COLO829 (cell line): ENCODE results near the gene CPLX3.

Source experiments
- DNase-seq: peaks from one replicate; pipeline ENCODE4 v3.0.0; 2012; ENCODE audit warnings: low spot score

CPLX3 gene

DNA sequence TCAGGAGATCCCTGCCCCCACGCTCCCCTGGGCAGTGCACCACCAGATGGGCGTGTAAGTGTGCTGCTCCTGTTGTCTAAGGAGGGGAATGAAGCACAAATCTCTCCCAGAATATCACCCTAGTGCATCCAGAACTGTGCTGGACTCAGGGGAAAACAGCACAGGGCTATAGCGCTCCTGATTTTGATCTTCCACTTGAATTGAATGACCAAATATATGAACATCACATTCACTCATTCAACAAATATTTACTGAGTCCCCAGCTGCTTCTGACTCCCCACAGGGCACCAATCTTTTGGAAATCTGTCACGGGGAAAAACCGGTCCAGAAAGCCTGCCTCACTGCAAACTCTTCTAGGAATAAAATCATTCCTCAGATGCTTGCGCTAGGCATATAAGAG is 2.4 kb downstream of the CPLX3 start:
- DNase-seq, result no peak

DNA sequence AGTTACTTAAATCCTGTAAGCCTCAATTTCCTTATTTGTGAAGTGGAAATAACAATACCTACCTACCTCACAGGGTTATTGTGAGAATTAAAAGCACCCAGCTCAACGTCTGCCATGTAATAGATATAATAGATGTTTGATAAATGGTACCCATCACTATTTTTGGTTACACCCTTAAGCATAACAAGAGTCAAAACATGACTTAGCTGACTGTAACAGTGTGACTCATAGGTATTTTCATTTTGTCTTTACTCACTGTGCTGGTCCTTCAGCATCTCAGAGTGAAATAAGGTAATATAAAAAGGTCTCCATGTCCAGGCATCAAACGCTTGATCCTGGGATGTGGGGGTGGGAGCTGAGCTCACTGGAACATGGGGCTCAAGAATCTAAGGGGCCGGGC is 3.1 kb downstream of the CPLX3 start:
- no peak for DNase-seq

DNA sequence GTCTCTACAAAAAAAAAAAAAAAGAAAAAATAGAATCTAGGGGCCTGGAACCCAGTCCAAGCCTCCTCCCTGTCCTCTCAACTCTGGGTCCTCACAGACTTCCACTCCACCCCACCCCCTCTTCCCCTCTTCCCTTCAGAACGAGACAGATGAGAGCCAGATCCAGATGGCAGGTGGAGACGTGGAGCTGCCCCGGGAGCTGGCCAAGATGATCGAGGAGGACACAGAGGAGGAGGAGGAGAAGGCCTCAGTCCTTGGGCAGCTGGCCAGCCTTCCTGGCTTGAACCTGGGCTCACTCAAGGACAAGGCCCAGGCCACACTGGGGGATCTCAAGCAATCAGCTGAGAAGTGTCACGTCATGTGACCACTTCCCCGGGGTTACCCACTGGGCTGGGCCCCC is 3.6 kb downstream of the CPLX3 start:
- DNase-seq, result no peak

DNA sequence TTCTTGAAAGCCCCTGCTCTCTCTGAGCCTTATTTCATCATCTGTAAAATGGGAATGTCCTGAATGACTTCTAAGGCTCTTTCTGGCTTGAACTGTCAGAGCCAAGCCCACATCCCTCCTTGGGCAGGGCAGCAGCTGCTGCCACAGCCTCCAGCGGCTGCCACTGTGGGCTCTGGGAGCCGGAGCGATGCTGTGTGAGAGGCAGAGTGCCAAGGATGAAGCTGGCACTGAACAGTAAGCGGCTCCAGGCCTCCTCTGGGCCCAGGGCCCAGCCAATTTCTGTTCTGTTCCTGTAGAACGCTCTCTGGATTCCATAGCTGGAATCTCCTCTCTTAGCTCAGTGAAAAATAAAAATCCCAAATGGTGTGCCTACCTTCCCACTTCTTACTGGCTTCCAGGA is 4.4 kb downstream of the CPLX3 start:
- no peak for DNase-seq

DNA sequence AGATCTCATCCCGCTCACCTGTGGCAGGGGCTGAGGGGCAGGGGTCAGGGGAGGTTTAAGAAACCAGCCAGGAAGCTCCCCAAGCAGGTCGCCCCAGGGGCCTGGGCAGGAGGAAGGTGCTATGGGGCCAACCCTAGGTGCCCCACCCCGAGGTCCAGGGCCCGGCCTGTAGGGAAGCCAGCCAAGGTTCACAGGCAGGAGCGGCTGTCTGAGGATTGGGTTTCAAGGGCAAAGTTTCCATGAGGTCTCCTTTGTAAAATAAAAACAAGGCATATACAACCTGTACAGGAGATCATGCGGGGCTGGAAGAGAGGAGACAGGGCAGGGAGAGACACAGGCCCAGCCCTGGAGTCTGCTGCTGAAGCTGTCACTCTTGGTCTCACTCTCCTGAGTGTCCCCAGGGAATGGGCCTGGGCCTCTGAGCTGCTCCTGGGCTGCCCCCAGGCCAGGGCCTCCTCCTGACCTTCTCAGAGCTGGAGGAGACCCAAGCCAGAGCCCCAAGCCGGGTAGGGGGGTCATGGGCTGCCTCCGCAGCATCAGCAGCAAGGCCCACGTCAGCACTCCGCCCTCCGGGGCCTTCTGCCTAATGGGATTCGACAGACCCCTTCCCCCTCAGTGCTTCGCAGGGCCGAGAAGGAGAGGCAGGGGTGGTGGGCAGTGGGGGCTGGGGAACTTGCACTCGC is 5.5 kb downstream of the CPLX3 start:
- no peak for DNase-seq

DNA sequence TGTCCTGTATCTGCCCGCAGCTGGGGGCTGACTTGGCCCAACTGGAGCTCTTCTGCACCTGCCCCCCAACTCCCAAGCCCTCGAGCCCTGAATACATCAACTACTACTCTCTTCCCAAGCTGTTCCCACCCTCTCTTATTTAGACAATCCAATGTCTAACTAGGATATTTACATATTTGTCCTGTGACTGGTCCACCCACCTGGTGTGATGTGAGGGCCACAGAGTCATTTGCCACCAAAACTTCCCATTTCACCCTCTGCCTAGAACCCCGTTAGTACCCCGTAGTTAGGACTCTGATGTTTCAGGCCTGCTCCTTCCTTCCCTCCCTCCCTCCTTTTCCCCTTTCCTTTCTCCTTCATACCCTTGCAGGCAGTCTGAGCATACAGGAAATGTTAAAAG is 6.4 kb downstream of the CPLX3 start:
- DNase-seq, result no peak

DNA sequence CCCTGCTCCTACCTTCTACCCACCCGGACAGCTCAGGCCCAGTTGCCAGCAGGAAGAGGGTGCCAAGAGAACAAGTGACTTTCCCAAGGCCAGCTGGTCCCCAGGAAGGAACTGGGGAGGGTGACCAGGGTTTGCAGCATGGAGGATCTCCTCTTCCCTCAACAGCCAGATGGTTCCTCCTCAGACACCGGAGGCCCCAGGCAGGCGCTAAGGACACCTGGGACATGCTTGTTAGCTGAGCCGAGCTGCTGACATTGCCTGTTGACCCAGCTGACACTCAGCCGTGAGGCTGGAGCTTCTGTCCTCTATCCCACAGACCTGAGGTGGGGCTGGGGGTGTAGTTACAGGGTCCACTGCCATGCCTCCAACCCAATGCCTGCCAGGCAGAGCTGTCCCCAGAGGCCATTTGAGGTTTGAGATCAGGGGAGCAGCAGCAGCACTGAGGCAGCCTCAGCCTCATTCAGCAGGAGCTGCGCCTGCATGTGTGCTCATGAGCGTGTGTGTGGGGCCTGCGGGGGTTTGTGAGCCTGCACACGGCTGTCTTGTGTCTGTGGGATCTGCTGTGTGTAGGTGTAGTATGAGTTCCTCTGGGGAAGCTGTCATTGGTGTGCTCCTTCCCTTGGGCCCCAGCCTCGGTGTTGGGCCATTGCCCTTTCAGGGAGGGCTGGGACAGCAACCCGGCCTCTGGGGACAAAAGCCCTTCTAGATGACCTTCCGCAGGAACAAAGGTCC is 7.1 kb downstream of the CPLX3 start:
- no peak for DNase-seq

DNA sequence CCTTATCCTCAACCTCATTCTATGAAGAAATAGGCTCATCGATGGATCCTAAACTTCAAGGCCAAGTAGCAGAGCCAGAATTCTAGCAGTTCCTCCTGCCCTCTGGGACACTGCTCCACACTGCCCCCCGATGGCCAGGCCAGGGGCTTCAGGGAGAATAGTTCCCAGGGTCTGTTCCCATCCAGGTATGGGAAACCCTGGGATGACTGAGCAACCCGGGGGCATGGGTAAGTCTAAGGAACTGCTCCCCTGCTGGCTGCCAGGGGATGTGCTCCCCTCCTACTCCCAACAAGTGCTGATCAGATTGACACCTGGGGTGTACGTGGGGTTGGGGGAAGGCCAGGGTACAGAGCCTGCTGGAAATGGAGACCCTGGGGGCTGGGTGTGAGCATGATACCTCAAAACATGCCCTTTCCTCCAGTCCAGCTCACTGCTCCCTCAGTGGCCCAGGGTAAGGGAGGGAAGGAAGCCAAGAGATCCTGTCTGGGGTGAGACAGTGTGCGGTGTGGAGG is 8.9 kb downstream of the CPLX3 start:
- DNase-seq, result peak; percentile 57

DNA sequence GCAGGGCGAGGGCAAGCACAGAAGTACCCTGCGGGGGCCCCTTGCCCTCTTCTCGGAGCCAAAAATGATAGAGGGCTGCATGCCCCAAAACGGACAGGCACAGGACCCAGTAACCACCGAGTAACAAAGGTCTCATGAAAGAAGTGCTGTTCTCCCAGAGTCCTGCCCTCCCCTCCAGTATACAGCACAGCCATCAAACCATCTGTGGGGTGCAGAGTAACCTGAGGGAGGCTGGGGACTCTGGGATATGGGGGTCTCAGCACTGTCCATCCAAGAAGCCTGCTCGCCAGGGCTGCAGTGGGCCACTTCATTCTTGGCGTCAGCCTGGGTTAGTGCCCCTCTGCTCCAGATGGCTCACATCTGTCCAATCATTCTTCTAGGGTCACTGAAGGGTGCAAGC is 10.4 kb downstream of the CPLX3 start:
- no peak for DNase-seq

DNA sequence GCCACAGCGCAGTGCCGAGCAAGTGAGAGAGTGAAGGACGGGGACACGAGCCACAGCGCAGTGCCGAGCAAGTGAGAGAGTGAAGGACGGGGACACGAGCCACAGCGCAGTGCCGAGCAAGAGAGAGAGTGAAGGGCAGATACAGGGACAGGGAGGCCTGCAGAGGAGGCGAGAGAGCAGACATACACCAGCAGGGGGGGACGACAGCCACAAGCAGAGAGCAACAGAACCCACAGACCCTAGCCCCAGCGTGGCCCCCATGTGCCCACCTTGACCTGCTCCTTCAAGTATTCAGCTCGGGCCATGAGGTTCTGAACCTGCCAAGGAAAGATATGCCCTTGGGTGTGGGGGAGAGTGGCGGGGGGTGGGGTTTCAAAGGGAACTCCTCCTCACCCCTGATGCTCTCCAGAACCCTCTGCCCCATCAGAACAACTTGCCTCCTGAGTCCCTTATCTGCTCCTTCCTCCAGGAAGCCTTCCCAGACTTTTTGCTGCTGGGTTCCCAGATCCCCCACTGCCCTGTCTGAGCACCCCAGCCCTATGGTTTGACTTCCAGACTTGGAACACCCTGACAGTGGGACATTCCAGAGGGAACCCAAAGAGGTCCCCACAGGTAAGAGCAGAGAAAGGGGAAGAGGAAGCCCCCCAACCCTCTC is 11.2 kb downstream of the CPLX3 start:
- DNase-seq, result no peak

DNA sequence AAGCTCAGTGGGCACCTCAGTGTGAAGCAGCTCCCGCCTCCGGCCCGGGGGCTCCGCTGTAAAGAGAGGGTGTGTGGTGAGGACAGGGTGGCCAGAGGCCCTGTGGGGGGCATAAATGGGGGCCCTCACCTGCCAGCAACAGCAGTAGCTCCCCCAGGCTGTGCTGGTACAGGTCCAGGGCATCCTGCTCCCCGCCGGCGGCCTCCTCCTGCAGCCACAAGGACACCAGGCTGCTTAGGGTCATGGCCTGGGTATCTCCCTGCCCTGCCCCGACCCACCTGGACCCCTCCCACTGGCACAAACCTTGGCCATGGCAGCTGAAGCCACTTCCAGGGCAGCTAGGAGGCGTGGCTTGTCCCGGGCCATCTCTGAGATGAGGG is 11.7 kb downstream of the CPLX3 start:
- no peak for DNase-seq

DNA sequence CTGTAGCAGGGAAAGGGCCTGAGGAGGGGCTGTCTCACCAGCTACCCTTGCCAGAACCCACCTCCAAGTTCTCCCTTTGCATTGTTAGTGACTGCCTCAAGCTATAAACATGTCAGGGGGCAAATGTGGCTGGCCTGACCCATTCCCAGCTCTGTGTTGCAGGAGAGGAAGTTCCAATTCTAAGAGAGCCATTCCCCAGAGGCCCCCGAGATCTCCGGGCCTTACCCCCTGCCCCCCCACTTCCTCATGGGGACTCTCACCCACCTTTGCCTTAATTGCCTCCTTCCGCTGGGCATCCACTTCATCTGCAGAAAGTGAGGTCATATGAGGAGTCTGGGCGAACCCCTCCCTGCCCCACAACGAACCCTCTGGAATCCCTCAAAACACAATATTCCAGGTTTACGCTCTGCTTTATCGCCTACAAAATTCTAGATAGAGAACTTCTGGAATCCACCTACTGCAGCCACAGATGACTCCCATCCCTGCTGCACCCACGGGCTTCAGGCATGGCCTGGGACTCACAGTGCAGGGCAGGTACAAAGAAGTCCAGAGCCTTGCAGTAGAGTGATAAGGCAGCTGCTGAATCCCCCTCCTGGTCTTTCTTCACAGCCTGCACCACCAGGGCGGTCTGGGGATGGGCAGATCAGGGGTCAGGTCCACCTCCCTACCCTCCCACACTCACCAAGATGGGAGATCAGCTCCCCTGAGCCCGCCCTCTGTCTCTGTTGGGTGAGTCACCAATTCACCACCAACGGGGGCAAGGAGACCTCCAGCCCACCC is 12.5 kb downstream of the CPLX3 start:
- DNase-seq, result no peak

DNA sequence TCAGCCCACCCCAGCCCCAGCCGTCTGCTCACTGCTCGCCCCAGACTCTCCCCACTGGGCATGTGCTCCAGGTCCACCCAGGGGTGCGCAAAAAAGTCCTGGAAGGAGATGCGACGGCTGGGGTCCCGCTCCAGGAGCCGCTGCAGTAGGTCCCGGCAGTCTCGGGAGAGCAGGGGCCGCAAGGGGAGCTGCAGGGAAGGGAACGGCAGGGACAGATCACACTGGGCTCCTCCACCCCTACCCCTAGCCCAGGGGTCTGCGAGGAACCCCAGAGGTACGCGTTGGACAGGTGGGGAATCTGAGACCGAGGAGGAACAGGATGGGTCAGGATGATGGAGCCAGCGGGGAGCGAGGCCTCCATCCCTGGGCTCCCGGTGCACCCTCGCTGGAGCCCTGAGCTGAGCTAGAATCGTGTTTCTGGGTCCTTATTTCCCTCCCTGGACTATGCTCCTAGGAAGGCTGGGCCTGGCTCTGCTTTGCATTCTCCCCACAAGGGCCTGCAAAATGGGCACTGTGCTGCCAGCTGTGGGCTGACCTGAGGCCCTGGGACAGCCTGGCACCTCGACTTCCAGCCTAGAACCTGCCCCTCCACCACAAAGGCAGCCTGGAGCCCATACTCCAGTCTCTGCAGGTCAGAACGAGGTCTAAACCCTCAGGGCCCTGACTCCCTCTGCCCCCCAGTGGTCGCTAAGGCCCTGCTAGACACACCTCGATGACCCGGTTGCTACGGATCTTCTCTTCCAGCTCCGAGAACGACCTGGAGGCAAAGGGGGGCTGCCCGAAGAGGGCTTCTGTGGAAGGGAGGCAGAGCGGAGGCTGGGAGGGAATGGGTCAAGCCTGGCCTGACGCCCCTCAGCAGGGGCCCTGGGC is 13.3 kb downstream of the CPLX3 start:
- DNase-seq, result no peak

DNA sequence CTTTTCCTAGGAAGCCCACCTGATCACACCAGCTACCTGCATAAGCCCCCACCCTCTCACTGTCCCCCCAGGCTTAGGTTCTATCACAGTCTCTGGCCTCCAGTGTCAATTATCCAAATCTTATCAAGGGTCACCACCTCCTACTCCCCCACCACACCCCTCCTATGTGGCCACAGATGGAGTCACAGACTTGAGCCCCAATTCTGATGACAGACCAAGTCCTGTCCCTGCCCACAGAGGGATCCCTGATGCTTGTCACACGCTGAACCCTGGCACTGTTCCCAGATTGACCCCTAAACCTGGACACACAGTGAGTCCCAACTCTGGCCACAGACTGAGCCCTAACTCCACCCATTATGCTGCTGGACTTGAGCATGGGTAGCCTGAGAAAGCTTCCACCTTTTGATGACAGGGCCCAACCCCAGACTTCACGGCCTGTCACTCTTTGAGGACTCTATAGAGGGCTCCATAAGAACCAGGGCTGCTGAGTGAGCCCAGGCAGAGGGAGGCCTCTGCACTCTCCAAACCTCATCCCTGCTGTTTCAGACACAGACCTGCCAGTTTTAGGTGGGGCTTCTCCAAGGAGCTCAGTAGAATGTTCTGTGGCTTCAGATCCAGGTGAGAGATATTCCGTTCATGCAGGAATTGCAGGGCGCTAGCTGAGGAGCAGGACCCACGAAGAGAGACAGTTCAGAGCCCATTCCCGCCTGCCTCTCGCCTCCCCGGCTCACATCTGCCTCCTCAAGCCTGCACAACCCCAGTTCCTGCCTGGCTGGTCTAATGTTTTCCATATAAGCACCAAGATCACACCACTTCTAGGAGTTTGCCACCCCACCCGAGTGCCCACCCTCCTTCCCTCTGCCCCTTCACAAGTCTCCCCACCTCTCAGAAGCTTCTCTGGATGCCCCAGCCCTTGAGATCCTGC is 14.7 kb downstream of the CPLX3 start:
- no peak for DNase-seq

DNA sequence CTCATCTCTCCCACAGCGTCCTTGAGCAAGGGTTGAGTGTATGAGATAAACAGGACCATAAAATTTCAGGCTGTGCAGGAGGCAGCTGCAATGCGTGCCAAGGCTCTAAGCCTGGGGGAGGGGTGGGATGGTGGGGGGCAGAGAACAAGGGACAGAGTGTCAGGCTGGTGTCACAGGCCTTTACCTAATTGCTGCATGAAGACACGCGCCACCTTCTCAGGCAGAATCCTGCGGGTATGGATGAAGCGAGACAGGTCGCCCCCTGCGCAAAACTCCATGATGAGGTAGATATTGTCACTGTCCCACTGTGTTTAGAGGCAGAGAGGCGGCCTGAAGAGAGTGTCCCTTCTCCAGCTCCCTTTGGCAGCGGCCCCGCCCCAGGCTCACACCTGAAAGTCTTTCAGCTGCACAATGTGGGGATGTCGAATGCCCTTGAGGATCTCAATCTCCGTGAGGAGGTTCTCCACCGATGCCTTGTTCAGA is 15.5 kb downstream of the CPLX3 start:
- DNase-seq, result no peak

DNA sequence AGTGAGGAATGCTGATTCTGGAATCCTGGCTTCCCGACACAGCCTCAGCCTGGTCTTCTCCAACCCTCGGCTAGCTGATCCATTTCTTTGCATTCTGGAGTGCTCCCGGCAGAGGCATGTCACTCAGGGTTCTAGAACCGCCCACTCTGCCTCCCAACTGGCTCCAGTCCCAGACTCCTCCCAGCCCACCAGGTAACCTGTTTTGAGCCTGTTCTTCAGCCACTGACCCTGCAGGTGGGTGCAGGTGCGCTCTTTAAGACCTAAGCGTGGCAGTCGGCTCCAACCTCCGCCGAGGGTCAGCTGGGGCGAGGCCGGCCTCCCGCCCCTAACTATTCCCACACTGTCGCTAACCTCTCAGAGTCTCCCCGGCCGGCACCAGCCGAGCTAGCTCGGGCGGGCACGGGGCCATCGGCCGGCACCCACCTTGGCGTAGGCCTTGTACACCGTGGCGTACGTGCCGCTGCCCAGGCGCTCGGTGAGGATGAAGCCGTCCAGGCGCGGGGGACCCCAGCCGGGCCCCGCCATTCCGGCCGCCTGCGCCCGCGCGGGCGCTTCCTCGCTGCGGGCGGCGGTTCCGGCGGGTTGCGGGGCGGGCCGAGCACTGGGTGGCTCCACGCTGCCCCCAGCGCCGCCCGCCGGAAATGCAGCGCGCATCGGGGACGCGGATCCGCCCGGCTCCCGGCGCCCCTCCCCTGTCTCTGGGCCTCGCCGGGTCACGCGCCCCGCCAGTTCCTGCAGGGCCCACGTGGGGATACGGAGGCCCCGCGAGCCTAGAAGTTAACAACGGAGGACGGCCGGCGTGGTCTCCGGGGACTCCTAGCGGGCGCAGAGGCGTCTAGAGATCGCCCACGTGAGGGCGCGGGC is 16.4 kb downstream of the CPLX3 start, which contains the start of gene ULK3:
TSS of gene ULK3 (minus strand) at position 576 of the 864 bp plus-strand sequence. CDS start at position 525, 51 bp downstream.
- DNase-seq, result peak; percentile 88

DNA sequence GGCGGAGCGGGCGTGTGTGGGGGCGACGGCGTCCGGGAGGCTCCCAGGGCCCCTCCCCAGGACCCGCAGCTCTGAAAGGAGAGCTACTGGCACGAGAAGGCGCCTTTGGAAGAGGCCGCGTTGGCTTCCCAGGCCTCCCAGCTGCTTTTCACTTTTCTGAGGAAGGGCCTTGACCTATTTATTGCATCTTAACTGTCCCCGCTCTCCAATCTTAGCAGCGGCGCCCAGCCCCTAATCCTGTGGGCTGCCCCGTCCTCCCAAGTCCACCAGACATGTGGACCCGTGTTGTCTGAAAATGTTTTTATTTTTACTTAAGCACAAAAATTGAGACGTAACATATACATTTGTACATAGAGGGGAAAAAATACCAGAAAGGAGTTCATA is 17.0 kb downstream of the CPLX3 start:
- DNase-seq, result no peak

DNA sequence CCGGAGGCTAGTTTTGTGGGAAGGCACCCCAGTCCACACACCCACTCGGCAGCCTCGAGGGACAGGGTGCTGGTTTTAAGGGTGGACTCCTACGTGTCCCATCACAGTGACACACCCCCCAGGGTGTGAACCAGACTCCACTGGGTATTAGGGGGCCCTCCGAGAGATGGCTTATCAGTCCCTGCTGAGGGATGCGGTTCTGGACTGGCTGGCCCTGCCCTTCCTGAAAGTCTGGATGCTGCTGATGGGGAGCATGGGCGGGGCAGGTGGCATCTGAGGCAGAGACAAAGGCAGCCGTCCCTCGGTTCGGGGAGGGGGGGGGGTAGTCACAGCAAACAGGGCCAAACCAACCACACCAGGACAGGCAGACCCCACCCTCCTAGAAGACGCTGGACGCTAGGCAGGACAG is 17.5 kb downstream of the CPLX3 start:
- DNase-seq, result no peak
